OCI-LY7 (cell line): ENCODE measurements around the gene PAK1. TPM values are rescaled to one million over a fixed set of nuclear protein-coding genes. Genes with fewer than 3 reads are reported as not detected.

Experiments used
- total RNA-seq, 2 experiments: library from RNA; depleted of rRNA in 1 of 2; stranded (reverse); fragments of >200 nt in 1 of 2; shearing (Covaris generic) in 1 of 2; gene quantifications; 2 replicates each; pipeline ENCODE4 v1.2.3, GENCODE V29; 2014 to 2022

PAK1 gene
- total RNA-seq, 2 experiments from 2014 or later = 1.0 to 3.4 TPM

Other genes starting within 250 kb of the PAK1 start
- not detected in 2 replicates for gene GDPD4, start 172.4 kb downstream of the PAK1 start, total RNA-seq (2014; rRNA removed; shearing (Covaris generic))
- gene GDPD4, start 172.4 kb downstream of the PAK1 start, total RNA-seq (2022) = not detected in 2 replicates
- not detected in 2 replicates for gene AQP11, start 115.9 kb upstream of the PAK1 start, total RNA-seq (2014; rRNA removed; shearing (Covaris generic))
- gene AQP11, start 115.9 kb upstream of the PAK1 start, total RNA-seq (2022) = not detected in 2 replicates
- gene CLNS1A, start 163.7 kb upstream of the PAK1 start, total RNA-seq (2014; rRNA removed; shearing (Covaris generic)) = 115 and 121 TPM in 2 replicates
- 108 and 110 TPM in 2 replicates for gene CLNS1A, start 163.7 kb upstream of the PAK1 start, total RNA-seq (2022)